Breast epithelium (tissue), 4 donors: ENCODE data around the gene PFKP. TPM values are rescaled to one million over a fixed set of nuclear protein-coding genes. Genes with fewer than 3 reads are reported as not detected.

Experiments used
- DNase-seq, 2 donors: peaks; one replicate each; pipeline ENCODE4 v3.0.0-alpha.2; 2019; ENCODE audit warnings: low spot score in 2 of 2
- H3K27ac ChIP-seq, 2 donors: fragments of 200-600 bp; sonication (generic) in 1 of 2; one replicate each; pipeline ENCODE4 v1.5.1; 2016 to 2019; ENCODE audit warnings: mild to moderate bottlenecking in 1 of 2
- H3K27me3 ChIP-seq, 2 donors: fragments of 200-600 bp; sonication (generic) in 1 of 2; one replicate each; pipeline versions ENCODE4 v1.5.1 to v1.6.0; 2017 to 2019; ENCODE audit warnings: control low read depth in 1 of 2, mild to moderate bottlenecking in 1 of 2
- H3K36me3 ChIP-seq: fragments of 200-600 bp; one replicate; pipeline ENCODE4 v1.5.1; 2019
- H3K4me1 ChIP-seq, 2 donors: fragments of 200-600 bp; sonication (generic); one replicate each; pipeline ENCODE4 v1.5.1; 2016 to 2019; ENCODE audit warnings: control low read depth in 1 of 2
- H3K4me3 ChIP-seq, 3 donors: fragments of 200-600 bp; sonication (generic); 1 replicate in 2 of 3; 2 replicates in 1 of 3; pipeline ENCODE4 v1.5.1; 2016 to 2019; ENCODE audit warnings: mild to moderate bottlenecking in 3 of 3, moderate library complexity in 2 of 3
- H3K9me3 ChIP-seq, 2 donors: fragments of 200-600 bp; sonication (generic) in 1 of 2; one replicate each; pipeline ENCODE4 v1.5.1; 2016 to 2019; ENCODE audit warnings: control low read depth in 1 of 2
- CTCF ChIP-seq, 3 donors: fragments of 450-650 bp; IDR thresholded peaks; one replicate each; pipeline ENCODE4 v1.5.1; 2016 to 2017; ENCODE audit warnings: antibody characterized with exemption in 3 of 3, mild to moderate bottlenecking in 3 of 3, moderate library complexity in 3 of 3
- POLR2A ChIP-seq: fragments of 450-650 bp; IDR thresholded peaks from one replicate; pipeline ENCODE4 v1.6.1; 2016; ENCODE audit warnings: antibody characterized with exemption, mild to moderate bottlenecking, moderate library complexity
- POLR2AphosphoS5 ChIP-seq, 3 donors: sonication (generic); formaldehyde crosslinking; IDR thresholded peaks; one replicate each; pipeline ENCODE4 v1.6.1; 2017; ENCODE audit warnings: antibody characterized with exemption in 3 of 3
- intact Hi-C: fragments of 100-400 bp; cut with DNase I; formaldehyde crosslinking; loops from one replicate; pipeline ENCODE4 v1.15.1; 2023; ENCODE audit warnings: low total_unique reads
- total RNA-seq, 3 donors: library from RNA; depleted of rRNA; stranded (reverse); fragments of >200 nt; gene quantifications; one replicate each; pipeline ENCODE4 v1.1.0, GENCODE V29; 2016

The PFKP gene
- total RNA-seq, 3 donors from 2014 or later, result 16.0 to 37.0 (median 32.9) TPM

GRCh38 chr10:3140280-3140679, 72.9 kb downstream of the PFKP start:
- TF ChIP-seq CTCF (IDR thresholded peaks at IDR 0.05) (no peak), POLR2A (no peak)
- H3K4me1 ChIP-seq, result no peaks in the 10 kb centered on the region
- no peak for DNase-seq
- peak overlapping the region; percentile 10 to 15 for H3K27ac ChIP-seq
- H3K27me3 ChIP-seq, result no peaks in the 10 kb centered on the region
- no peaks in the 10 kb centered on the region for H3K9me3 ChIP-seq
- intact Hi-C loops, result no loop called here
- peaks cover 28% of the 10 kb centered on the region for H3K36me3 ChIP-seq
- H3K4me3 ChIP-seq, result no peak overlapping the region

GRCh38 chr10:3141351-3142005, 74.1 kb downstream of the PFKP start:
- Histone ChIP-seq H3K27me3 (no peaks in the 10 kb centered on the region), H3K36me3 (peaks cover 31% of the 10 kb centered on the region), H3K9me3 (no peaks in the 10 kb centered on the region), H3K27ac (peak overlapping the region in 1 of 2 donors; percentile 58), H3K4me3 (no peak overlapping the region), H3K4me1 (no peaks in the 10 kb centered on the region)
- no peak for DNase-seq
- TF ChIP-seq POLR2A (no peak), CTCF (IDR thresholded peaks at IDR 0.05) (no peak), POLR2AphosphoS5 (IDR thresholded peaks at IDR 0.05) (no peak)
- intact Hi-C loops, result no loop called here

- H3K27ac ChIP-seq, result peak overlapping the region; percentile 17 to 67
Measured at GRCh38 chr10:3142146-3142875, 75.0 kb downstream of the PFKP start.

GRCh38 chr10:3143366-3143765, 76.0 kb downstream of the PFKP start:
- intact Hi-C loops, result no loop called here
- no peaks in the 10 kb centered on the region for H3K27me3 ChIP-seq
- H3K27ac ChIP-seq, result peak overlapping the region in 1 of 2 donors; percentile 67
- no peak overlapping the region for H3K4me3 ChIP-seq
- no peak for TF ChIP-seq POLR2AphosphoS5 (IDR thresholded peaks at IDR 0.05)
- TF ChIP-seq POLR2A, result no peak
- TF ChIP-seq CTCF (IDR thresholded peaks at IDR 0.05), result no peak
- no peaks in the 10 kb centered on the region for H3K9me3 ChIP-seq
- H3K36me3 ChIP-seq, result peaks cover 26% of the 10 kb centered on the region
- DNase-seq, result no peak
- H3K4me1 ChIP-seq, result no peaks in the 10 kb centered on the region

More at GRCh38 chr10:3142146-3142875, 75.0 kb downstream of the PFKP start:
- DNase-seq, result no peak
- no peaks in the 10 kb centered on the region for H3K4me1 ChIP-seq
- intact Hi-C loops, result no loop called here
- no peak for TF ChIP-seq CTCF (IDR thresholded peaks at IDR 0.05)
- no peak for TF ChIP-seq POLR2A
- no peak for TF ChIP-seq POLR2AphosphoS5 (IDR thresholded peaks at IDR 0.05)
- no peaks in the 10 kb centered on the region for H3K9me3 ChIP-seq
- peaks cover 31% of the 10 kb centered on the region for H3K36me3 ChIP-seq
- H3K27me3 ChIP-seq, result no peaks in the 10 kb centered on the region
- no peak overlapping the region for H3K4me3 ChIP-seq

- H3K27ac ChIP-seq, result no peak overlapping the region
- no peaks in the 10 kb centered on the region for H3K9me3 ChIP-seq
- H3K4me1 ChIP-seq, result no peaks in the 10 kb centered on the region
- H3K27me3 ChIP-seq, result no peaks in the 10 kb centered on the region
- no peak overlapping the region for H3K4me3 ChIP-seq
- no peak for DNase-seq
- intact Hi-C loops, result no loop called here
- peaks cover 23% of the 10 kb centered on the region for H3K36me3 ChIP-seq
- TF ChIP-seq POLR2AphosphoS5 (IDR thresholded peaks at IDR 0.05) (no peak), CTCF (IDR thresholded peaks at IDR 0.05) (no peak), POLR2A (no peak)
Measured at GRCh38 chr10:3143791-3144434, 76.6 kb downstream of the PFKP start.
